Psoas muscle (tissue), 8 donors: ENCODE measurements around the gene DOCK2. TPM values are rescaled to one million over a fixed set of nuclear protein-coding genes. Genes with fewer than 3 reads are reported as not detected.
"Not testable (repeated sequence)": the region's sequence is repeated elsewhere in the genome, so short reads cannot be mapped to it uniquely, and the experiment has no call there.

Experiments
- ATAC-seq, 4 donors: fragments of 200-7000 bp; cut with Tn5 transposase; one replicate each; pipeline ENCODE4 v1.9.1; 2020; ENCODE audit warnings: moderate library complexity in 3 of 4, mild to moderate bottlenecking in 2 of 4
- DNase-seq, 2 donors: peaks; one replicate each; pipeline ENCODE4 v3.0.0-alpha.2; 2020
- H3K27ac ChIP-seq: fragments of 200-600 bp; one replicate; pipeline ENCODE4 v1.8.0; 2022
- H3K27me3 ChIP-seq, 3 donors: fragments of 200-600 bp in 1 of 3; one replicate each; pipeline versions ENCODE4 v1.6.1 to v1.8.0; 2013 to 2022; ENCODE audit warnings: low read length in 2 of 3, mild to moderate bottlenecking in 2 of 3, moderate library complexity in 1 of 3; ENCODE audit not compliant: insufficient read depth in 3 of 3
- H3K36me3 ChIP-seq, 2 donors: fragments of 200-600 bp in 1 of 2; one replicate each; pipeline versions ENCODE4 v1.6.1 to v1.8.0; 2013 to 2022; ENCODE audit warnings: low read depth in 1 of 2, mild to moderate bottlenecking in 1 of 2, moderate library complexity in 1 of 2; ENCODE audit not compliant: insufficient read depth in 1 of 2
- H3K4me1 ChIP-seq: fragments of 200-600 bp; one replicate; pipeline ENCODE4 v1.8.0; 2022
- H3K4me3 ChIP-seq: fragments of 200-600 bp; one replicate; pipeline ENCODE4 v1.8.0; 2022; ENCODE audit warnings: mild to moderate bottlenecking
- H3K9me3 ChIP-seq: fragments of 200-600 bp; one replicate; pipeline ENCODE4 v1.8.0; 2022
- WGBS, 3 donors: extraction: QIAGEN DNeasy Blood & Tissue Kit; methylation state at CpG; one replicate each; pipeline versions ENCODE4 v1.1.6 to v1.1.7; 2013; 5-methylcytosine and 5-hydroxymethylcytosine counted together
- intact Hi-C, 2 donors: fragments of 100-400 bp; cut with DNase I; formaldehyde crosslinking; loops; one replicate each; pipeline versions ENCODE4 v1.11.0 to v1.14.2; 2022
- polyA plus RNA-seq, 3 donors: library from polyadenylated mRNA; stranded (reverse); fragments of 200-250 nt; gene quantifications; one replicate each; pipeline ENCODE4 v1.2.3, GENCODE V29; 2013
- total RNA-seq, 4 donors: library from RNA; stranded (reverse); fragmentation: NEBNext Ultra II Directional in 2 of 4; extraction: Animal tissue kit (Norgen Biotek cat#: 25700) in 2 of 4; gene quantifications; one replicate each; pipeline versions ENCODE4 v1.2.1 to v1.2.4, GENCODE V29; 2021 to 2023
- TF ChIP-seq, protein P1 (sequence below): fragments of 200-600 bp; IDR thresholded peaks from one replicate; pipeline ENCODE4 v1.8.0; 2022; ENCODE audit warnings: antibody characterized with exemption
- donor health status: healthy with polysubstance abuse.
- donor health status: DM: no; HTN: no; CAD: no; lungs with moderate emphysema.
- donor health status: Bipolar disorder and iron deficiency.
- donor health status: healthy.
- donor health status: DM: yes; HTN: yes; CAD: no.
- donor health status: DM: no; HTN: no; CAD: no.
- donor health status: DM: no; HTN: no; CAD: no.
- donor health status: DM: yes; HTN: yes; CAD: no.

DOCK2 gene
- total and polyA plus RNA-seq, 7 donors = 0.37 to 4.4 (median 3.5) TPM

DNA sequence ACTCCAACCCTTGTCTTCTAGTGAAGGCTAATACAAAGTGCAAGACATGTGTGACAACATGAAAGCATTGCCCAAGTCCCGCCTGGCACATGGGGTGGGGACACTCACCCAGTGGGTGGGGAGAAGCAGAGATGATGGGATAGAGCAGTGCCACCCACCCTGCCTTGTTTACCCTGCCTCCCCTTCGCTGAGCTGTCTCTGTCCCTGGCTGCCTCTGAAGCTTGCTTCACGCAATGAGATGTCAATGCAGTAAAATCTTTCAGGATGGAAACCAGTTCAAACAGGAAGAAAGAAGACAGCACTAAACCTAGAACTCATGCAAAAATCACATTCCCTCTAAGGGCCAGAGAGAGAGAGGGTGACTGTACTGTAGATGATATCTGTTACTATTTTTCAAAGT lies 195.2 kb downstream of the DOCK2 start:
- intact Hi-C loops = no loop called here

DNA sequence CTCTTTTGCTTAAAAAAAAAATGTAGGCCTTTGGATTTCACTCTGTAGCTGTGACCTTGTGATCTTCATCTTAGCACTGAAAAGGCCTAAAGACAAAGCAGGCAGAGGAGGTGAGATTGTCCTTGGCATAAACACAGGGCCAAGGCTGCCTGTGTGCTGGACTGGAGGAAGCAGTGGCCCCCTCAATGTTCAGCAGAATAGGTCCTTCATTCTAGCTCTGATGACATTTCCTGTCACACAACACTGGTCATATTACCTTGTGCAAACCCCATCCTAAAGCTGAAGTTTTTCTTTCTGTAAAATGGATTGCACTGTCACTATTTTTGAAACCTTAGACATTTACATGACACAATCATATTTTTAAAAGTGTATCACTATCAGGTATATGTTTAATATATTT lies 195.8 kb downstream of the DOCK2 start:
- ATAC-seq = no peak
- DNase-seq = no peak

More for the DNA sequence above, 195.2 kb downstream of the DOCK2 start:
- no peak overlapping the region for H3K4me3 ChIP-seq
- WGBS, 3 donors = 72 to 79% (median 76%) methylated on average over 3 of the region's 3 CpGs
- no peak for ATAC-seq
- no peaks in the 10 kb centered on the region for H3K4me1 ChIP-seq
- no peaks in the 10 kb centered on the region for H3K27me3 ChIP-seq
- H3K27ac ChIP-seq = no peak overlapping the region
- no peaks in the 10 kb centered on the region for H3K36me3 ChIP-seq
- DNase-seq = no peak
- TF ChIP-seq, protein P1, sequence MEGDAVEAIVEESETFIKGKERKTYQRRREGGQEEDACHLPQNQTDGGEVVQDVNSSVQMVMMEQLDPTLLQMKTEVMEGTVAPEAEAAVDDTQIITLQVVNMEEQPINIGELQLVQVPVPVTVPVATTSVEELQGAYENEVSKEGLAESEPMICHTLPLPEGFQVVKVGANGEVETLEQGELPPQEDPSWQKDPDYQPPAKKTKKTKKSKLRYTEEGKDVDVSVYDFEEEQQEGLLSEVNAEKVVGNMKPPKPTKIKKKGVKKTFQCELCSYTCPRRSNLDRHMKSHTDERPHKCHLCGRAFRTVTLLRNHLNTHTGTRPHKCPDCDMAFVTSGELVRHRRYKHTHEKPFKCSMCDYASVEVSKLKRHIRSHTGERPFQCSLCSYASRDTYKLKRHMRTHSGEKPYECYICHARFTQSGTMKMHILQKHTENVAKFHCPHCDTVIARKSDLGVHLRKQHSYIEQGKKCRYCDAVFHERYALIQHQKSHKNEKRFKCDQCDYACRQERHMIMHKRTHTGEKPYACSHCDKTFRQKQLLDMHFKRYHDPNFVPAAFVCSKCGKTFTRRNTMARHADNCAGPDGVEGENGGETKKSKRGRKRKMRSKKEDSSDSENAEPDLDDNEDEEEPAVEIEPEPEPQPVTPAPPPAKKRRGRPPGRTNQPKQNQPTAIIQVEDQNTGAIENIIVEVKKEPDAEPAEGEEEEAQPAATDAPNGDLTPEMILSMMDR = no peak
- H3K9me3 ChIP-seq = no peaks in the 10 kb centered on the region

DNA sequence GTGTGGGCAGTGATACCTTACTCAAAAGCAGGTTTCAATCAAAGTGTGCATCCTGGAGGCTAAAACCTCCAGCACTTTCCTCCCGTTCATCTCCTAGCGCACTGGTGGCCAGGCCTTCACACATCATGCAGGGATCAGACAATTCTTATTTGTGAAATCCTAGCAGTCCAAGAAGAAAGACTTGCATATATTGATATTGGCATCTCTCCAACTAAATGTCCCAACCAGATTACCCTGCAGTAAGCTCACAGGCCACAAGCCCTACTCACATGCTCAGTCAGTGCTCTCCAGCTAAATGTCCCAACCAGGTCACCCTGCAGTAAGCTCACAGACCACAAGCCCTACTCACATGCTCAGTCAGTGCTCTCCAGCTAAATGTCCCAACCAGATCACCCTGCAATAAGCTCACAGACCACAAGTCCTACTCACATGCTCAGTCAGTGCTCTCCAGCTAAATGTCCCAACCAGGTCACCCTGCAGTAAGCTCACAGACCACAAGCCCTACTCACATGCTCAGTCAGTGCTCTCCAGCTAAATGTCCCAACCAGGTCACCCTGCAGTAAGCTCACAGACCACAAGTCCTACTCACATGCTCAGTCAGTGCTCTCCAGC lies 196.7 kb downstream of the DOCK2 start:
- H3K36me3 ChIP-seq, H3K4me3 ChIP-seq, DNase-seq, ATAC-seq, intact Hi-C loops, H3K27ac ChIP-seq, H3K4me1 ChIP-seq, H3K27me3 ChIP-seq, H3K9me3 ChIP-seq: not testable (repeated sequence)
- WGBS, 3 donors = 77 to 91% (median 88%) methylated on average over 2 of the region's 2 CpGs

More for the DNA sequence above, 195.8 kb downstream of the DOCK2 start:
- TF ChIP-seq, protein P1 = no peak
- no peaks in the 10 kb centered on the region for H3K4me1 ChIP-seq
- H3K9me3 ChIP-seq = no peaks in the 10 kb centered on the region
- no peak overlapping the region for H3K27ac ChIP-seq
- H3K4me3 ChIP-seq = no peak overlapping the region
- intact Hi-C loops = no loop called here
- H3K27me3 ChIP-seq = no peaks in the 10 kb centered on the region
- H3K36me3 ChIP-seq = no peaks in the 10 kb centered on the region

DNA sequence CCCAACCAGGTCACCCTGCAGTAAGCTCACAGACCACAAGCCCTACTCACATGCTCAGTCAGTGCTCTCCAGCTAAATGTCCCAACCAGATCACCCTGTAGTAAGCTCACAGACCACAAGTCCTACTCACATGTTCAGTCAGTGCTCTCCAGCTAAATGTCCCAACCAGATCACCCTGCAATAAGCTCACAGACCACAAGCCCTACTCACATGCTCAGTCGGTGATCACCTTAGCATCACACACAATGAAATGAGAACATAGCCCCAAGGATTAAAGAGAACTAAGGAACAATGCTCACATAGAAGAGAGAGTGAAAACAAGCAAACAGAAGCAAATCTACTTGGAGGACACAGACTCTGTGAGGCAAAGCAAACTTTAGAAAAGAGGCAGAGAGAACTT lies 197.5 kb downstream of the DOCK2 start:
- H3K4me1 ChIP-seq, H3K9me3 ChIP-seq, H3K4me3 ChIP-seq, ATAC-seq, H3K27me3 ChIP-seq, DNase-seq, H3K27ac ChIP-seq, H3K36me3 ChIP-seq, intact Hi-C loops: not testable (repeated sequence)
- WGBS, 3 donors = 69 to 85% (median 78%) methylated on average over 1 of the region's 1 CpG

DNA sequence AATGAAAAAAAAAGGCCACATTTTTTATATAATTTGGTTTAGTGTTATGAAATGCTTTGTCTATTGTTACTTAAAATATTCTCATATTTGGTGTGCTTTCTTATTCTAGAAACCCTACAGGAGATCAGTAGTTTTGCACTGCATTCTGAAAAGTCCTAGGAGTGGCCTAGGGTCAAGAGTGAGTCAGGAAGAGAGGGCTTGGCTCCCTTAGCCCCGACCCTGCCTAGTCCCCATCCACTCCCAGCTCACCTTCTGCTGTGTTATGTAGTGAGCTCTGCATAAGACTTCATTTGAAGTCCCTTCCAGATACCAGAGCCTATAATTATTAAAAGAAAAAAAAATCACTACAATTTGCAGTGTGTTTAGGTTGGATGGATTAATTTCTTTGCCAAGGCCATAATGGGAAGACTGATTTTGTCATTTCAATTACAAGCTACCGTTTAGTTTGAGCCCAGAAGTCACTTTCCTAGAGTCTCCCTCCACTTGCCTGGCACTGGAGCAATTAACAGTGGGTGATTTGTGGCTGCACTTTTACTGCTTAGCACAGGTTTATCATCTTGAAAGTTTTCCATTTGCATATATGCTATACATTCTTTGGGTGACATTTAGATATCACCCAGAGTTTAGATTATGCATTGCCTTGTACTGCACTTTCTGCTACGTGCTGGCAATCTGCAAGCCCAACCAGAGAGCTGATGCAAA lies 199.9 kb downstream of the DOCK2 start:
- intact Hi-C loops = no loop called here
- Histone ChIP-seq H3K4me3 (no peak overlapping the region), H3K27ac (no peak overlapping the region), H3K9me3 (no peaks in the 10 kb centered on the region), H3K27me3 (no peaks in the 10 kb centered on the region), H3K4me1 (no peaks in the 10 kb centered on the region), H3K36me3 (no peaks in the 10 kb centered on the region)
- DNase-seq = no peak
- 32 to 38% (median 37%) methylated on average over 3 of the region's 3 CpGs for WGBS, 3 donors
- ATAC-seq = no peak
- TF ChIP-seq, protein P1 = no peak
